Suprapubic skin (tissue), 4 donors: ENCODE results near the gene ACSF2.

ENCODE experiments used
- POLR2A ChIP-seq, 2 donors: fragments of 450-650 bp; IDR thresholded peaks; one replicate each; pipeline ENCODE4 v1.6.1; 2017; ENCODE audit warnings: antibody characterized with exemption in 2 of 2, mild to moderate bottlenecking in 2 of 2, moderate library complexity in 2 of 2
- POLR2AphosphoS5 ChIP-seq, 3 donors: sonication (generic); formaldehyde crosslinking; IDR thresholded peaks; one replicate each; pipeline ENCODE4 v1.6.1; 2017; ENCODE audit warnings: antibody characterized with exemption in 3 of 3
- TF ChIP-seq, protein P1 (sequence below), 2 donors: fragments of 200-600 bp in 1 of 2; fragments of 450-650 bp in 1 of 2; sonication (generic) in 1 of 2; IDR thresholded peaks; one replicate each; pipeline ENCODE4 v1.5.1; 2016 to 2019; ENCODE audit warnings: antibody characterized with exemption in 2 of 2, mild to moderate bottlenecking in 1 of 2, moderate library complexity in 1 of 2

- TF ChIP-seq, protein P1, sequence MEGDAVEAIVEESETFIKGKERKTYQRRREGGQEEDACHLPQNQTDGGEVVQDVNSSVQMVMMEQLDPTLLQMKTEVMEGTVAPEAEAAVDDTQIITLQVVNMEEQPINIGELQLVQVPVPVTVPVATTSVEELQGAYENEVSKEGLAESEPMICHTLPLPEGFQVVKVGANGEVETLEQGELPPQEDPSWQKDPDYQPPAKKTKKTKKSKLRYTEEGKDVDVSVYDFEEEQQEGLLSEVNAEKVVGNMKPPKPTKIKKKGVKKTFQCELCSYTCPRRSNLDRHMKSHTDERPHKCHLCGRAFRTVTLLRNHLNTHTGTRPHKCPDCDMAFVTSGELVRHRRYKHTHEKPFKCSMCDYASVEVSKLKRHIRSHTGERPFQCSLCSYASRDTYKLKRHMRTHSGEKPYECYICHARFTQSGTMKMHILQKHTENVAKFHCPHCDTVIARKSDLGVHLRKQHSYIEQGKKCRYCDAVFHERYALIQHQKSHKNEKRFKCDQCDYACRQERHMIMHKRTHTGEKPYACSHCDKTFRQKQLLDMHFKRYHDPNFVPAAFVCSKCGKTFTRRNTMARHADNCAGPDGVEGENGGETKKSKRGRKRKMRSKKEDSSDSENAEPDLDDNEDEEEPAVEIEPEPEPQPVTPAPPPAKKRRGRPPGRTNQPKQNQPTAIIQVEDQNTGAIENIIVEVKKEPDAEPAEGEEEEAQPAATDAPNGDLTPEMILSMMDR (IDR thresholded peaks at IDR 0.05), result no peak
- TF ChIP-seq POLR2A (IDR thresholded peaks at IDR 0.05), result no peak
- TF ChIP-seq POLR2AphosphoS5 (IDR thresholded peaks at IDR 0.05), result no peak
Measured at GRCh38 chr17:50495217-50495823, 69.3 kb downstream of the ACSF2 start.
